Measurements from ENCODE around the gene MAPT.

Gene MAPT

GRCh38 chr17:45847101-45847500 lies 47.3 kb upstream of the MAPT start:
- no peaks in the 10 kb centered on the region for H3K27me3 ChIP-seq (replicated peaks)
- H3K36me3 ChIP-seq (replicated peaks) = no peaks in the 10 kb centered on the region
- in situ Hi-C loops (cut with HindIII; ENCODE audit: low pct_ligation_motif_present, low sequenced_read_pairs) = no loop called here
- DNase-seq = no peak
- TF ChIP-seq, protein P1, sequence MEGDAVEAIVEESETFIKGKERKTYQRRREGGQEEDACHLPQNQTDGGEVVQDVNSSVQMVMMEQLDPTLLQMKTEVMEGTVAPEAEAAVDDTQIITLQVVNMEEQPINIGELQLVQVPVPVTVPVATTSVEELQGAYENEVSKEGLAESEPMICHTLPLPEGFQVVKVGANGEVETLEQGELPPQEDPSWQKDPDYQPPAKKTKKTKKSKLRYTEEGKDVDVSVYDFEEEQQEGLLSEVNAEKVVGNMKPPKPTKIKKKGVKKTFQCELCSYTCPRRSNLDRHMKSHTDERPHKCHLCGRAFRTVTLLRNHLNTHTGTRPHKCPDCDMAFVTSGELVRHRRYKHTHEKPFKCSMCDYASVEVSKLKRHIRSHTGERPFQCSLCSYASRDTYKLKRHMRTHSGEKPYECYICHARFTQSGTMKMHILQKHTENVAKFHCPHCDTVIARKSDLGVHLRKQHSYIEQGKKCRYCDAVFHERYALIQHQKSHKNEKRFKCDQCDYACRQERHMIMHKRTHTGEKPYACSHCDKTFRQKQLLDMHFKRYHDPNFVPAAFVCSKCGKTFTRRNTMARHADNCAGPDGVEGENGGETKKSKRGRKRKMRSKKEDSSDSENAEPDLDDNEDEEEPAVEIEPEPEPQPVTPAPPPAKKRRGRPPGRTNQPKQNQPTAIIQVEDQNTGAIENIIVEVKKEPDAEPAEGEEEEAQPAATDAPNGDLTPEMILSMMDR (IDR thresholded peaks at IDR 0.05; ENCODE audit: low read depth, low read length, missing control alignments) = no peak
- H3K4me3 ChIP-seq (ENCODE audit: low read depth, low read length) = no peak overlapping the region
- H3K27ac ChIP-seq = no peak overlapping the region

DNA sequence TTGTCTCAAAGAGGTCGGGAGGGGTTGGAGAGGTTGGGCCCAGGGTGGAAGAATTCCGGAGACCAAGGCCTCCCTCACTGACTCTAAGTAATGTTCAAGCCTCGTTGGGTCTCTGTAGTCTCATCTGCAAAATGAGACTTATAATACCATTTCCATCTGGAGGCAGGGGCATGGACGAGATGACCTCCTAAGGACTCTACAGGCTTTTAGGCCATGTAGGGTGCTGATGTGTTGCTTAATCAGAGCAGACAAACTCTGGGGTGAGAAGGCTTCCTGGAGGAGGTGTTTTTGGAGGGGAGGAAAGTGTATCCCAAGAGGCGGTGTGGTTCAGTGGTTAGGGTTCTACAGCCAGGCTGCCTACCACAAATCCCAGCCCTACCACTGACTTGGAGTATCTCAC lies 46.6 kb upstream of the MAPT start:
- TF ChIP-seq, protein P1 (IDR thresholded peaks at IDR 0.05; ENCODE audit: low read depth, low read length, missing control alignments) = no peak
- Histone ChIP-seq H3K27ac (no peak overlapping the region), H3K27me3 (replicated peaks) (no peaks in the 10 kb centered on the region), H3K36me3 (replicated peaks) (no peaks in the 10 kb centered on the region), H3K4me3 (ENCODE audit: low read depth, low read length) (no peak overlapping the region)
- in situ Hi-C loops (cut with HindIII; ENCODE audit: low pct_ligation_motif_present, low sequenced_read_pairs) = no loop called here
- no peak for DNase-seq

- Histone ChIP-seq H3K27me3 (replicated peaks) (no peaks in the 10 kb centered on the region), H3K27ac (no peak overlapping the region), H3K36me3 (replicated peaks) (no peaks in the 10 kb centered on the region), H3K4me3 (ENCODE audit: low read depth, low read length) (no peak overlapping the region)
- TF ChIP-seq, protein P1 (IDR thresholded peaks at IDR 0.05; ENCODE audit: low read depth, low read length, missing control alignments) = no peak
- DNase-seq = no peak
- in situ Hi-C loops (cut with HindIII; ENCODE audit: low pct_ligation_motif_present, low sequenced_read_pairs) = no loop called here
Observed at GRCh38 chr17:45848405-45848804, 45.9 kb upstream of the MAPT start.

DNA sequence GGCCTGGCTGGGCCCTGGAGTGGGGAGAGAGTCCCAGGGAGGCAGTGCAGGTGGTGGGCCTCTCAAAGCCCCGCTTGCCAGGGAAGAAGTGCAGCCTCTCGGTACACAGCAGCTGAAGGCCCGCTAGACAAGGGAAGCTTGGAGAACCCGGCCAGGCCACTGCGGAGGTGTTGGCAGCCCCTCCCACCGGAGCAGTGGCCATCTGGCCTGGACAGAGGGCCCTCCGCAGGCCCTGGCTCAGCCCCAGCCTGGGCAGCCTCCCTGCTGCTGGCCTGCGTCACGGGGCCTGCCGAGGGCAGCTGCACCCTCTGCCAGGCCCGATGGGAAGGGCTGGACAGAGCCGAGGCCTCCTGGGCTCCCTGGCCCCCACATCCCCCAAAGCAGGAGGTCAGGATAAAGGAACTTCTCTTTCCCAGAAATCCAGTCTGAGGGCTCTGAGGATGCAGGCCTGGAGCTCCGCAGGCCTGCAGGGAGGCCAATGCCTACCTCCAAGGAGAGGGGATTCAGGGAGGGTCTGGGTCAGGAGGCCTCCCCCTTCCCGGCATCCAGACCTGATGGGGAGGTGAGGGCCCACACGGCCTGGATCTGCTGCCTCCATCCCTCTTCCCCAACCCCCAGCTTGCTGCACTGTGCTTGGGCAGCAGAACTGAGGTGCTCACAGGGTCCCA lies 45.4 kb upstream of the MAPT start:
- H3K27ac ChIP-seq = no peak overlapping the region
- DNase-seq = no peak
- H3K36me3 ChIP-seq (replicated peaks) = no peaks in the 10 kb centered on the region
- TF ChIP-seq, protein P1 (IDR thresholded peaks at IDR 0.05; ENCODE audit: low read depth, low read length, missing control alignments) = no peak
- no peak overlapping the region for H3K4me3 ChIP-seq (ENCODE audit: low read depth, low read length)
- no peaks in the 10 kb centered on the region for H3K27me3 ChIP-seq (replicated peaks)
- in situ Hi-C loops (cut with HindIII; ENCODE audit: low pct_ligation_motif_present, low sequenced_read_pairs) = no loop called here

- no peak for DNase-seq
- Histone ChIP-seq H3K27me3 (replicated peaks) (no peaks in the 10 kb centered on the region), H3K27ac (no peak overlapping the region), H3K4me3 (ENCODE audit: low read depth, low read length) (no peak overlapping the region), H3K36me3 (replicated peaks) (no peaks in the 10 kb centered on the region)
- in situ Hi-C loops (cut with HindIII; ENCODE audit: low pct_ligation_motif_present, low sequenced_read_pairs) = no loop called here
- TF ChIP-seq, protein P1 (IDR thresholded peaks at IDR 0.05; ENCODE audit: low read depth, low read length, missing control alignments) = no peak
Observed at GRCh38 chr17:45849536-45849990, 44.8 kb upstream of the MAPT start.

DNA sequence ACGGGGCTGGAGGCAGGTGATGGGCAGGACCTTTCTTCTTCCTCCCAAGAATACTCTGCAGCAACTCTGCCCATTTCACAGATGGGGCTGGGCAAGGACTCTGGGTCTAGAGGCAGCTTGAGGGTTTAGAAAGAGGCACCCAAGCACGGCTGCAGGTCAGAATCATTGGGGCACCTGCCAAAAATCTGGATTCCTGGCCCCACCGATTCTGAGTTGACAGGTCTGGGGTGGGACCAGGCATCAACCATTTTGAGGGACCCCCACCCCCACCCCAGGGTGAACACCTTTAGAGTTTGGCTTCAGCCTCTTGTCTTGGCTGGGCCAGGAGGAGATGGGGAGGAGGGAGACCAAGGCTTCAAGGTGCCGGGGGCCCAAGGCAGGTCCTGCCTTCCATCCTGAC lies 44.3 kb upstream of the MAPT start:
- TF ChIP-seq, protein P1 (IDR thresholded peaks at IDR 0.05; ENCODE audit: low read depth, low read length, missing control alignments) = no peak
- Histone ChIP-seq H3K4me3 (ENCODE audit: low read depth, low read length) (no peak overlapping the region), H3K36me3 (replicated peaks) (no peaks in the 10 kb centered on the region), H3K27ac (no peak overlapping the region), H3K27me3 (replicated peaks) (no peaks in the 10 kb centered on the region)
- DNase-seq = no peak
- in situ Hi-C loops (cut with HindIII; ENCODE audit: low pct_ligation_motif_present, low sequenced_read_pairs) = loop anchor here (25.0 kb wide), 1 partner anchor 188 kb away; no protein-coding TSS in a partner anchor

All from brain microvascular endothelial cell (primary cell).